Ovary (tissue), 3 donors: ENCODE results near the gene CYGB.

ENCODE experiments used
- CTCF ChIP-seq, 3 donors: fragments of 450-650 bp in 2 of 3; fragments of 200-600 bp in 1 of 3; IDR thresholded peaks; one replicate each; pipeline versions ENCODE4 v1.5.1 to v1.8.0; 2016 to 2022; ENCODE audit warnings: antibody characterized with exemption in 3 of 3, mild to moderate bottlenecking in 1 of 3
- EP300 ChIP-seq: sonication (generic); formaldehyde crosslinking; IDR thresholded peaks from one replicate; pipeline ENCODE4 v1.6.1; 2017; ENCODE audit warnings: antibody characterized with exemption
- donor health status: DM: no; HTN: no; CAD: no.

DNA sequence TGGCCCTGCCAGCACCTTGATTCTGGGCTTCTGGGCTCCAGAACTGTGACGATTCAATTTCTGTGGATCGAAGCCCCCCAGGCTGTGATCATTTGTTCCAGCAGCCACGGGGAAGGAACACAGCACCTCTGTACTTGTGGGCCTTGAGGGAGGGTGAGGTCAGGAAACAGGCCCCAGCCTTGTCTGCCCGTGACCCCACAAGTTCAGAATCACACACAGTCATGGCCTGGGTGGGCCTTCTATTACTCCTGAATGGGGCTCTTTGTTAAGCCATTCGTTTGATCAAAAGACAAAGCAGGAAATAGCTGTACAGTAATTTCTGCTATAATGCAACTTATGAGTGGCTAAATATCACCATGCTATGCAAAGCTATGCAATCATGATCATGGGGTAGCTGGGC lies 38.1 kb upstream of the CYGB start:
- TF ChIP-seq CTCF (IDR thresholded peaks at IDR 0.05) (no peak), EP300 (no peak)
